GM23248 (cell line): ENCODE measurements around the gene DOP1A. TPM values are rescaled to one million over a fixed set of nuclear protein-coding genes. Genes with fewer than 3 reads are reported as not detected.

ENCODE experiments used
- DNase-seq: peaks from one replicate; pipeline ENCODE4 v3.0.0-alpha.2; 2015
- H2AFZ ChIP-seq: fragments of 200-600 bp; sonication (generic); 2 replicates; pipeline ENCODE4 v1.6.1; 2016; ENCODE audit warnings: antibody characterized with exemption
- H3F3A ChIP-seq: fragments of 200-600 bp; sonication (generic); 2 replicates; pipeline ENCODE4 v1.6.1; 2016; ENCODE audit warnings: mild to moderate bottlenecking, antibody characterized with exemption, mixed run types; ENCODE audit not compliant: insufficient read depth
- H3K27ac ChIP-seq: fragments of 200-600 bp; sonication (generic); 2 replicates; pipeline ENCODE4 v1.5.1; 2016; ENCODE audit warnings: mild to moderate bottlenecking
- H3K27me3 ChIP-seq: fragments of 200-600 bp; sonication (generic); replicated peaks from 2 replicates; pipeline ENCODE4 v1.6.1; 2016; ENCODE audit warnings: mild to moderate bottlenecking; ENCODE audit not compliant: insufficient read depth
- H3K36me3 ChIP-seq: fragments of 200-600 bp; sonication (generic); 2 replicates; pipeline ENCODE4 v1.6.1; 2016; ENCODE audit warnings: low read depth, mild to moderate bottlenecking
- H3K4me1 ChIP-seq: fragments of 200-600 bp; sonication (generic); 2 replicates; pipeline ENCODE4 v1.6.1; 2016; ENCODE audit warnings: mild to moderate bottlenecking; ENCODE audit not compliant: insufficient read depth
- H3K4me2 ChIP-seq: fragments of 200-600 bp; sonication (generic); one replicate; pipeline ENCODE4 v1.6.1; 2016; ENCODE audit warnings: mild to moderate bottlenecking; ENCODE audit not compliant: unreplicated experiment
- H3K4me3 ChIP-seq: fragments of 200-600 bp; sonication (generic); 2 replicates; pipeline ENCODE4 v1.5.1; 2016; ENCODE audit warnings: mild to moderate bottlenecking
- H3K79me2 ChIP-seq: fragments of 200-600 bp; sonication (generic); 2 replicates; pipeline ENCODE4 v1.6.1; 2016; ENCODE audit warnings: mild to moderate bottlenecking; ENCODE audit not compliant: insufficient read depth
- H3K9ac ChIP-seq: fragments of 200-600 bp; sonication (generic); 2 replicates; pipeline ENCODE4 v1.6.1; 2016; ENCODE audit warnings: mild to moderate bottlenecking
- H3K9me2 ChIP-seq: fragments of 200-600 bp; sonication (generic); 2 replicates; pipeline ENCODE4 v1.6.1; 2016; ENCODE audit warnings: mixed run types, mild to moderate bottlenecking, moderate library complexity; ENCODE audit not compliant: insufficient read depth
- H3K9me3 ChIP-seq: fragments of 200-600 bp; sonication (generic); one replicate; pipeline ENCODE4 v1.6.1; 2017; ENCODE audit warnings: low read depth
- H4K20me1 ChIP-seq: fragments of 200-600 bp; sonication (generic); 2 replicates; pipeline ENCODE4 v1.6.0; 2016; ENCODE audit not compliant: insufficient read depth
- EZH2 ChIP-seq: fragments of 200-600 bp; sonication (generic); IDR thresholded peaks from 2 replicates; pipeline ENCODE4 v1.6.1; 2018; ENCODE audit warnings: antibody characterized with exemption, mild to moderate bottlenecking; ENCODE audit not compliant: insufficient read depth, poor library complexity, severe bottlenecking
- EZH2phosphoT487 ChIP-seq: fragments of 200-600 bp; sonication (generic); IDR thresholded peaks from 2 replicates; pipeline ENCODE4 v1.6.1; 2018; ENCODE audit warnings: antibody characterized with exemption, moderate library complexity, mild to moderate bottlenecking, low read depth; ENCODE audit not compliant: insufficient read depth
- WGBS, 2 experiments: methylation state at CpG; one replicate each; pipeline ENCODE4 v1.1.6; 2015 to 2017; ENCODE audit warnings: low lambda C conversion rate in 2 of 2, low coverage in 1 of 2; ENCODE audit errors: missing lambda C conversion rate in 2 of 2; 5-methylcytosine and 5-hydroxymethylcytosine counted together
- in situ Hi-C: fragments of 300-500 bp; cut with MboI; formaldehyde crosslinking; loops from 2 replicates; pipeline ENCODE4 v1.15.0; 2020
- polyA plus RNA-seq: library from polyadenylated mRNA; unstranded; fragments of >200 nt; fragmentation: Nextera tagmentation; extraction: Ambion mirVana; gene quantifications from 2 replicates; pipeline ENCODE4 v1.2.1, GENCODE V29; 2016
- total RNA-seq: library from RNA; depleted of rRNA; stranded (reverse); fragments of >200 nt; shearing (Covaris generic); gene quantifications from 2 replicates; pipeline ENCODE4 v1.2.3, GENCODE V29; 2014

Gene DOP1A
- total and polyA plus RNA-seq, 2 experiments from 2014 or later, result 3.5 to 18.2 TPM

DNA sequence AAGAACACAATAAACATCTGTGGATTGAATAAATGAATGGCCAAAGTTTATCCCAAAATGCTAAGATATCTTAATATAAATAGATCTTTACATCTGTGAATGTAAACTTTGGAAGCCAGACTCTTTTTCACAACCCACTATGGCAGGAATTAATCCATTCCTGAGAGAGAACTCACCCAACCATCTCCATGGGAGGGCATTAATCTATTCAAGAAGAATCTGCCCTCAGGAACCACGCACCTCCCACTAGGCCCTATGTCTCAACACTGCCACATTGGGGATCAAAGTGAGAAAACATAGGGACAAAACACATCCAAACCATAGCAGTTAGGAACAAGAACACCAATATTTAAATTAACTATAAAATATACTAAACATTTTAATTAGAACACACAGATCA, 5.2 kb upstream of the DOP1A start:
- Histone ChIP-seq H3K4me1 (peaks cover 16% of the 10 kb centered on the region), H3K9me2 (no peaks in the 10 kb centered on the region), H4K20me1 (no peaks in the 10 kb centered on the region), H3K9ac (no peak overlapping the region), H3K27ac (0 out of 2 replicates have a peak overlapping the region, but pooled peaks have one; percentile 8), H3K36me3 (no peaks in the 10 kb centered on the region), H3K4me3 (no peak overlapping the region), H3K9me3 (no peaks in the 10 kb centered on the region), H3F3A (peaks cover 13% of the 10 kb centered on the region; the same call in 1 of the 2 replicates), H3K27me3 (no peaks in the 10 kb centered on the region), H2AFZ (no peak overlapping the region), H3K79me2 (no peaks in the 10 kb centered on the region; the same call in 1 of the 2 replicates), H3K4me2 (no peak overlapping the region)
- in situ Hi-C loops, result loop anchor here (10.0 to 25.0 kb wide), 2 partner anchors 453 to 700 kb away; partner anchors contain the start of genes PRSS35 and TPBG
- 86 to 100% methylated on average over 1 of the region's 1 CpG for WGBS, 2 experiments
- TF ChIP-seq EZH2, result no peak
- TF ChIP-seq EZH2phosphoT487, result no peak
- DNase-seq, result peak; percentile 70

DNA sequence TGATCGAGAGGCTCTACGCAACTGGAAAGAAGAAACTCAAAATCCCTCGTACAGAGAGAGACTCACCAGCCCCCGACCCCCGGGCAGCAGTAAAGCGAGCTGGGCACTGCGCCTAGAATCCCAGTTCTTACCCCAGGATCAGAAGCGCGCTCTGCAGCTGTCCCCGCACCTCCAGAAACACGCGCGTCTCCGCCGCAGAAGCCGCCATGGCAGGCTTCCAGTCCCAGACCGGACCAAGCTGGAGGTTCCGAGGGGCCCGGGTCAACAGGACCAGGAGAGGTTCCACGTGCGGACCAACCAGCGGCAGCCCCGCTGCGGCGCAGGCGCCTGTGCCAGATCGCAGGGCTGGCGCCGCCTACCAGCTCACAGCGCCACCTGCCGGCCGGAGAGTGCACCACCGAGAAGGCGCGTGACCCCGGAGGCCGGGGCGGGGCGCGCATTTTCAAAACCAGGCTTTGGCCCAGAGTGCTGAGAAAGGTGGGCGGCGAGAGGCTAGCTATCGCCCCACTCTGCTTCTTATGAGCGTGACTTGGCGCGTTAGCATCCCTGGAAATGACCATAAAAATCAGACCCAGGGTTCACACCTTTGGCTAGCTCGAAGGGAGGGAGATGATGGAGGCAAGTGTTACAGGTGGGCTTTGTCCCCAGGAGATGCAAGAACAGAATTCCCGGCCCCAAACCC, 1.8 kb upstream of the DOP1A start, which contains the start of gene UBE3D:
UBE3D (minus strand) TSS at position 331 of the 682 bp plus-strand sequence; CDS start at position 208, 123 bp downstream.
- Histone ChIP-seq H3K4me2 (peak within 1 kb of the TSS; percentile 98), H3K9ac (peak within 1 kb of the TSS; percentile 77), H3K79me2 (peaks cover 27% of the 10 kb centered on the region), H3K4me3 (peak within 1 kb of the TSS; percentile 84), H4K20me1 (no peaks in the 10 kb centered on the region), H3K9me2 (no peaks in the 10 kb centered on the region), H3K9me3 (no peaks in the 10 kb centered on the region), H2AFZ (peak within 1 kb of the TSS; percentile 96), H3F3A (peaks cover 13% of the 10 kb centered on the region; the same call in 1 of the 2 replicates), H3K4me1 (peaks cover 26% of the 10 kb centered on the region), H3K36me3 (no peaks in the 10 kb centered on the region), H3K27ac (no peak within 1 kb of the TSS), H3K27me3 (no peaks in the 10 kb centered on the region)
- peak; percentile 90 for DNase-seq
- no peak for TF ChIP-seq EZH2
- no peak for TF ChIP-seq EZH2phosphoT487
- 2% methylated on average over 45 to 47 of the region's 48 CpGs for WGBS, 2 experiments
- in situ Hi-C loops, result loop anchor here (10.0 to 25.0 kb wide), 2 partner anchors 449 to 703 kb away; partner anchors contain the start of genes PRSS35 and TPBG

DNA sequence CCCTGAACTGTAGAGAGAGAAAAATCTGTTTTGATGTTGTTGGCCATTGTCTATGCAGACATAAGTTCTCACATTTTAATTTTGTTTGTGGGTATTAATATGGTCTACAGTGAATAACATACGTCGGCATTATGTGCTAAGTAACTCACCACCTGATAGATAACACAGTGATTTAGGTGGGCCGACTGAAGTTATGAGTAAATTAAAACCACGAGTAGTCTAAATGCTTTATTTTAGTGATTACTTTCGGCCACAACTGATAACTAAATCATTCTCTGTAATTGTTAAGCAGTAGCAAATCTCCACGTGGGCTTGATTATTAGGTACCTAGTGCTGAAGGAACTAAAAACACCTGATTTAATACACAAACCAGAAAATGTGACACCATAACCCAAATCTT, 1.1 kb downstream of the DOP1A start:
- peaks cover 15% of the 10 kb centered on the region for H3K4me1 ChIP-seq
- in situ Hi-C loops, result loop anchor here (10.0 to 25.0 kb wide), 2 partner anchors 446 to 706 kb away; partner anchors contain the start of genes PRSS35 and TPBG
- DNase-seq, result peak; percentile 2
- H3K4me2 ChIP-seq, result peak overlapping the region; percentile 96
- H2AFZ ChIP-seq, result peak overlapping the region; percentile 95
- H3K9me2 ChIP-seq, result no peaks in the 10 kb centered on the region
- H3K4me3 ChIP-seq, result peak overlapping the region; percentile 89
- no peak for TF ChIP-seq EZH2
- H4K20me1 ChIP-seq, result no peaks in the 10 kb centered on the region
- WGBS, 2 experiments, result 38 to 41% methylated on average over 6 of the region's 6 CpGs
- H3F3A ChIP-seq, result no peaks in the 10 kb centered on the region
- no peaks in the 10 kb centered on the region for H3K27me3 ChIP-seq
- H3K9ac ChIP-seq, result peak overlapping the region; percentile 84
- no peak overlapping the region for H3K27ac ChIP-seq
- H3K36me3 ChIP-seq, result no peaks in the 10 kb centered on the region
- H3K9me3 ChIP-seq, result no peaks in the 10 kb centered on the region
- peaks cover 53% of the 10 kb centered on the region for H3K79me2 ChIP-seq

DNA sequence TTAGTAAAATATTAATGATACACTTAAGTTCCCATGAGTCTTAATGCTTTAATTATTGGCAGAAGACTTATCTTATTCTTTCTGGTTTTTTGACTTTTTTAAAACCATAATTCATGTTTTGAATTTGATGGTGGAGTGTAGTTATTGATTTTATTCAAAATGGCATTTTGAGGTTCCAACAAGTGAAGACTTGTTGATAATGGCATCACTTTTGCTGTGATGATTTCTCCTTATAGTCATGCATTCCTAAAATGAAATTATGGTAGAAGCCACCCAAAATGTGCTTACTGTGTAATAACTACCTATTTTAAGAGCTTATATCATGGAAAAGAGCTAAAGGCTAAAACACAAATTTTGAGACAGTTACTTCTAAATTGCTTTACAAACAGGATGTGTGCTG, 2.2 kb downstream of the DOP1A start:
- Histone ChIP-seq H3K4me3 (no peak overlapping the region), H3K9me2 (no peaks in the 10 kb centered on the region), H3K27ac (no peak overlapping the region), H3K79me2 (peaks cover 64% of the 10 kb centered on the region), H3K4me1 (peaks cover 14% of the 10 kb centered on the region), H3F3A (no peaks in the 10 kb centered on the region), H3K36me3 (no peaks in the 10 kb centered on the region), H3K27me3 (no peaks in the 10 kb centered on the region), H4K20me1 (no peaks in the 10 kb centered on the region), H3K9me3 (no peaks in the 10 kb centered on the region), H2AFZ (no peak overlapping the region), H3K4me2 (no peak overlapping the region), H3K9ac (no peak overlapping the region)
- in situ Hi-C loops, result loop anchor here (10.0 to 25.0 kb wide), 2 partner anchors 445 to 707 kb away; partner anchors contain the start of genes PRSS35 and TPBG
- no peak for TF ChIP-seq EZH2phosphoT487
- TF ChIP-seq EZH2, result no peak
- DNase-seq, result no peak
